Measurements from ENCODE around the gene COL13A1. TPM values are rescaled to one million over a fixed set of nuclear protein-coding genes. Genes with fewer than 3 reads are reported as not detected.

COL13A1 gene
- polyA plus RNA-seq, 1 donor, result 9.6 TPM

DNA sequence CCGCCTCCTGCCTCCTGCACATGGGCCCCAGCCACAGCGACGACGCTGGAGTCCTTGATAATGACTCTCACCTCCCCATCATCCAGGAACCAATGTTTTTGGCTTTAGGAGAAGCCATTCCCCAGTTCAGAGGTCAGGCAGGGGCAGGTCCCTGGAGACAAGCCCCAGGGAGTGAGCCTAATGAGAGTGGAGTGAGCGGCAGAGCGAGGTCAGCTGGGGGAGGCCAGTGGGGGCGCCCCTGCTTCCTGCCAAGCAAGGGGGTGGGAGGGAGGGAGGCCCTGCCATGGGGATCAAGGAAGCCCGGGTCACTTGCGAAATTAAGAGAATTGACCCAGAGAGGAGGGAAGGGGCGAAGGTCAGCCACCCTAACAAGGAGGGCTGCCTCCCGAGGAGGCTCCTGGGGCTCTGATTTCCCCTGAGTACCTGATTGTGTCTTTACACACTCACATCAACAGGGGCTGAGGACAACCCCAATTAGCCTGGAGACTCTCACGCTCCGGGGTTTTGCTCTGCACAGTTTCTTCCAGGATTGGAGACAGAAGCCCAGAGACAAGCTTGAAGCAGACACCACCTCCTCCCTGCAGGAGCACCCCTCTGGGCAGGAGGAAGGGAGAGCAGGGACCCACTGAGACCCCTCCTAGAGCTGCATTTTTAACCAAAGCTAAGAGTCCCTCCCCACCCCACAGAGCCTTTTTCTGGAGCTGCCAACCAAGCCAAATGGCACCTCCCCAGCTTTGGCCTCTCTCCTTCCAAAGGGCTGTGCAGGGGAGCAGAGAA is 112.1 kb downstream of the COL13A1 start:
- Histone ChIP-seq H3K4me3 (ENCODE audit: low read length) (no peak overlapping the region), H3K27ac (ENCODE audit: low read length) (no peak overlapping the region), H3K27me3 (ENCODE audit: control insufficient read depth, insufficient read depth, low read length) (no peaks in the 10 kb centered on the region), H3K36me3 (ENCODE audit: control insufficient read depth, insufficient read depth, low read length) (no peaks in the 10 kb centered on the region), H3K4me1 (ENCODE audit: control insufficient read depth, insufficient read depth, low read length) (peaks cover 48% of the 10 kb centered on the region), H3K9me3 (ENCODE audit: control insufficient read depth, low read depth, low read length) (no peaks in the 10 kb centered on the region)
- DNase-seq, result peak in 1 of 2 donors; percentile 48
- no CpG with 5 or more reads among the region's 13 CpGs for WGBS (ENCODE audit: insufficient coverage, low lambda C conversion rate)

GRCh38 chr10:69914398-69915214 is 112.9 kb downstream of the COL13A1 start:
- DNase-seq, result peak; percentile 57 to 66
- H3K9me3 ChIP-seq (ENCODE audit: control insufficient read depth, low read depth, low read length), result no peaks in the 10 kb centered on the region
- no peaks in the 10 kb centered on the region for H3K36me3 ChIP-seq (ENCODE audit: control insufficient read depth, insufficient read depth, low read length)
- no CpG with 5 or more reads among the region's 13 CpGs for WGBS (ENCODE audit: insufficient coverage, low lambda C conversion rate)
- no peaks in the 10 kb centered on the region for H3K27me3 ChIP-seq (ENCODE audit: control insufficient read depth, insufficient read depth, low read length)
- no peak overlapping the region for H3K4me3 ChIP-seq (ENCODE audit: low read length)
- peaks cover 43% of the 10 kb centered on the region for H3K4me1 ChIP-seq (ENCODE audit: control insufficient read depth, insufficient read depth, low read length)
- no peak overlapping the region for H3K27ac ChIP-seq (ENCODE audit: low read length)

GRCh38 chr10:69915215-69915560 is 113.5 kb downstream of the COL13A1 start:
- Histone ChIP-seq H3K27ac (ENCODE audit: low read length) (no peak overlapping the region), H3K36me3 (ENCODE audit: control insufficient read depth, insufficient read depth, low read length) (no peaks in the 10 kb centered on the region), H3K9me3 (ENCODE audit: control insufficient read depth, low read depth, low read length) (no peaks in the 10 kb centered on the region), H3K27me3 (ENCODE audit: control insufficient read depth, insufficient read depth, low read length) (no peaks in the 10 kb centered on the region), H3K4me1 (ENCODE audit: control insufficient read depth, insufficient read depth, low read length) (peaks cover 38% of the 10 kb centered on the region), H3K4me3 (ENCODE audit: low read length) (no peak overlapping the region)
- no CpG with 5 or more reads among the region's 3 CpGs for WGBS (ENCODE audit: insufficient coverage, low lambda C conversion rate)
- no peak for DNase-seq

GRCh38 chr10:69916118-69916517 is 114.4 kb downstream of the COL13A1 start:
- H3K36me3 ChIP-seq (ENCODE audit: control insufficient read depth, insufficient read depth, low read length), result no peaks in the 10 kb centered on the region
- H3K4me3 ChIP-seq (ENCODE audit: low read length), result no peak overlapping the region
- peaks cover 33% of the 10 kb centered on the region for H3K4me1 ChIP-seq (ENCODE audit: control insufficient read depth, insufficient read depth, low read length)
- H3K27ac ChIP-seq (ENCODE audit: low read length), result no peak overlapping the region
- no peaks in the 10 kb centered on the region for H3K27me3 ChIP-seq (ENCODE audit: control insufficient read depth, insufficient read depth, low read length)
- no CpG with 5 or more reads among the region's 6 CpGs for WGBS (ENCODE audit: insufficient coverage, low lambda C conversion rate)
- DNase-seq, result no peak
- no peaks in the 10 kb centered on the region for H3K9me3 ChIP-seq (ENCODE audit: control insufficient read depth, low read depth, low read length)

DNA sequence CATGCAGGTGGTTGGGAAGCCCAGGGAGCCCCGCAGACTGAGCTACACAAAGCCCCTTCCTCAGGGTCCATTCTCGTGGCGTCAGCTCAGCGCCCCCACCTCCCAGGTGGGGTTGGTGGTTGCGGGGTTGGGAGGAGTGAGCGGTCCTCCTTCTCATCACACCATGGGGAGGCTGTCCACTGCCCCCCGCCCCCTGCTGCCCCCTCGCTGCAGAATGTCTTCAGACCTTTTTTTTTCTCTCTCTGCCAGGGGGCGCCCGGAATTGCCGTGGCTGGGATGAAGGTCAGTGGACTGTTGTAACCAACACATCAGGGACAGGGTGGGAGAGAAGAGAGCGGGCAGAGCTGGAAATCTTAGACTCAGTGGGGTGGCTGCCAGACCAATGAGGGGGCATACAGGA is 116.3 kb downstream of the COL13A1 start:
- no peaks in the 10 kb centered on the region for H3K36me3 ChIP-seq (ENCODE audit: control insufficient read depth, insufficient read depth, low read length)
- H3K4me1 ChIP-seq (ENCODE audit: control insufficient read depth, insufficient read depth, low read length), result peaks cover 14% of the 10 kb centered on the region
- no CpG with 5 or more reads among the region's 12 CpGs for WGBS (ENCODE audit: insufficient coverage, low lambda C conversion rate)
- H3K27ac ChIP-seq (ENCODE audit: low read length), result no peak overlapping the region
- no peaks in the 10 kb centered on the region for H3K9me3 ChIP-seq (ENCODE audit: control insufficient read depth, low read depth, low read length)
- DNase-seq, result no peak
- no peaks in the 10 kb centered on the region for H3K27me3 ChIP-seq (ENCODE audit: control insufficient read depth, insufficient read depth, low read length)
- H3K4me3 ChIP-seq (ENCODE audit: low read length), result no peak overlapping the region

- Histone ChIP-seq H3K4me3 (ENCODE audit: low read length) (no peak overlapping the region), H3K27ac (ENCODE audit: low read length) (no peak overlapping the region), H3K27me3 (ENCODE audit: control insufficient read depth, insufficient read depth, low read length) (no peaks in the 10 kb centered on the region), H3K9me3 (ENCODE audit: control insufficient read depth, low read depth, low read length) (no peaks in the 10 kb centered on the region), H3K4me1 (ENCODE audit: control insufficient read depth, insufficient read depth, low read length) (peaks cover 3% of the 10 kb centered on the region), H3K36me3 (ENCODE audit: control insufficient read depth, insufficient read depth, low read length) (no peaks in the 10 kb centered on the region)
- no peak for DNase-seq
- WGBS (ENCODE audit: insufficient coverage, low lambda C conversion rate), result 38% methylated on average over 1 of the region's 1 CpG
Observed at GRCh38 chr10:69919250-69919649, 117.5 kb downstream of the COL13A1 start.

GRCh38 chr10:69925111-69925510 is 123.4 kb downstream of the COL13A1 start:
- no peak overlapping the region for H3K4me3 ChIP-seq (ENCODE audit: low read length)
- H3K27me3 ChIP-seq (ENCODE audit: control insufficient read depth, insufficient read depth, low read length), result no peaks in the 10 kb centered on the region
- no peak for DNase-seq
- no peaks in the 10 kb centered on the region for H3K4me1 ChIP-seq (ENCODE audit: control insufficient read depth, insufficient read depth, low read length)
- WGBS (ENCODE audit: insufficient coverage, low lambda C conversion rate), result no CpG with 5 or more reads among the region's 5 CpGs
- H3K27ac ChIP-seq (ENCODE audit: low read length), result no peak overlapping the region
- H3K9me3 ChIP-seq (ENCODE audit: control insufficient read depth, low read depth, low read length), result no peaks in the 10 kb centered on the region
- H3K36me3 ChIP-seq (ENCODE audit: control insufficient read depth, insufficient read depth, low read length), result no peaks in the 10 kb centered on the region

DNA sequence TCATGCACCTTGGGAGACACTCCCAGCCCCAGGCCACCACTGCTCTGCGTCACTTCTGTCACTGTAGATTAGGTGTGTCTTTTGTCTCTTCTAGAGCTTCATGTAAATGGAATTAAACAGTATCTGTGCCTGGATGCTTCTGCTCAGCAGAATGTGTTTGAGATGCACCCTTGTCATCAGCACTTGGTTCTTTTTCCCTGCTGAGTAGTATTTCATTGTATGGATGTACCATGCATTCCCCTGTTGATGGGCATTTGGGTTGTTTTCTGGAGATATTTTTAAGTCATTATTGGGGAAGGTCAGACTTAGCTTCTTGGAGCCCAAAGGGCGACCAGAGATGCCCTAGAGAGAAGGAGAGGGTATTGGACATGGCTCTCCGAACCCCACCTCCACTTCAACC is 126.6 kb downstream of the COL13A1 start:
- Histone ChIP-seq H3K27me3 (ENCODE audit: control insufficient read depth, insufficient read depth, low read length) (no peaks in the 10 kb centered on the region), H3K9me3 (ENCODE audit: control insufficient read depth, low read depth, low read length) (no peaks in the 10 kb centered on the region), H3K4me1 (ENCODE audit: control insufficient read depth, insufficient read depth, low read length) (no peaks in the 10 kb centered on the region), H3K27ac (ENCODE audit: low read length) (no peak overlapping the region), H3K36me3 (ENCODE audit: control insufficient read depth, insufficient read depth, low read length) (no peaks in the 10 kb centered on the region), H3K4me3 (ENCODE audit: low read length) (no peak overlapping the region)
- no peak for DNase-seq
- no CpG with 5 or more reads among the region's 3 CpGs for WGBS (ENCODE audit: insufficient coverage, low lambda C conversion rate)

DNA sequence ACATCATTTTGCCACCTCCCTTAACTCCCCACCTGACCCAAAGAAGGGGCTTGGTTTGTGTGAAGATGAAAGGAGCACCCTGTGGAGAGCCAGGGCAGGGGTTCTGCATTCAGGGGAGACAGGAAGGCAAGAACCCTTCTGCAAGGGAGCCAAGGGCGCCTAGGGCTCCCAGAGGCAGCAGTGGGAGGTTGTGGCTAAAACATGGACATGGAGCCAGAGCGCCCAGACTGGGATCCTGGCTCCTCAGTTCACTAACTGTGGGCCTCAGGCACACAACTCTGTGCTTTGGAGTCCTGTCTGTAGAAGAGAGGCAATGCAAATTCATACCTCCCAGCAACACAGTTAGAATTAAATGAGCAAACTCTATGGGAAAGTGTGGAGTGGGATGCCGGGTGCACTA is 127.9 kb downstream of the COL13A1 start:
- no peak for DNase-seq
- H3K36me3 ChIP-seq (ENCODE audit: control insufficient read depth, insufficient read depth, low read length), result no peaks in the 10 kb centered on the region
- H3K27me3 ChIP-seq (ENCODE audit: control insufficient read depth, insufficient read depth, low read length), result no peaks in the 10 kb centered on the region
- H3K4me1 ChIP-seq (ENCODE audit: control insufficient read depth, insufficient read depth, low read length), result no peaks in the 10 kb centered on the region
- no peaks in the 10 kb centered on the region for H3K9me3 ChIP-seq (ENCODE audit: control insufficient read depth, low read depth, low read length)
- H3K27ac ChIP-seq (ENCODE audit: low read length), result no peak overlapping the region
- no peak overlapping the region for H3K4me3 ChIP-seq (ENCODE audit: low read length)
- WGBS (ENCODE audit: insufficient coverage, low lambda C conversion rate), result no CpG with 5 or more reads among the region's 3 CpGs

GRCh38 chr10:69934768-69935167 is 133.1 kb downstream of the COL13A1 start:
- no peaks in the 10 kb centered on the region for H3K4me1 ChIP-seq (ENCODE audit: control insufficient read depth, insufficient read depth, low read length)
- H3K4me3 ChIP-seq (ENCODE audit: low read length), result no peak overlapping the region
- DNase-seq, result no peak
- H3K9me3 ChIP-seq (ENCODE audit: control insufficient read depth, low read depth, low read length), result no peaks in the 10 kb centered on the region
- H3K27ac ChIP-seq (ENCODE audit: low read length), result no peak overlapping the region
- WGBS (ENCODE audit: insufficient coverage, low lambda C conversion rate), result no CpG with 5 or more reads among the region's 2 CpGs
- peaks cover 3% of the 10 kb centered on the region for H3K27me3 ChIP-seq (ENCODE audit: control insufficient read depth, insufficient read depth, low read length)
- H3K36me3 ChIP-seq (ENCODE audit: control insufficient read depth, insufficient read depth, low read length), result no peaks in the 10 kb centered on the region

Measured in large intestine (tissue), 3 donors.